Activated CD8-positive, alpha-beta memory T cell treated with anti-CD3 and anti-CD28 coated beads, Interleukin-2, amount 10 ng/mL, durations not matched to agents 7 days and 5 days (primary cell): ENCODE results near the gene OR5M8. TPM values are rescaled to one million over a fixed set of nuclear protein-coding genes. Genes with fewer than 3 reads are reported as not detected.

Source experiments
- ATAC-seq: fragments of 150-1000 bp; cut with Tn5 transposase; one replicate; pipeline ENCODE4 v1.10.0; 2021; ENCODE audit warnings: moderate library complexity
- CTCF ChIA-PET: fragments of 350-600 bp; sonication (Branson Sonifier 250); formaldehyde crosslinking; loops from one replicate; lab custom pipeline; 2021; ENCODE audit warnings: antibody characterized with exemption; lab: Charles Lee
- DNase-seq: peaks from one replicate; pipeline ENCODE4 v3.0.0-alpha.2; 2020
- H3K27ac Mint-ChIP-seq: one replicate; pipeline ENCODE4 v1.8.0; 2021; ENCODE audit warnings: mild to moderate bottlenecking, mixed read lengths
- H3K27me3 Mint-ChIP-seq: one replicate; pipeline ENCODE4 v1.8.0; 2021; ENCODE audit warnings: mixed read lengths
- H3K36me3 Mint-ChIP-seq: one replicate; pipeline ENCODE4 v1.8.0; 2021; ENCODE audit warnings: mild to moderate bottlenecking, mixed read lengths
- H3K4me1 Mint-ChIP-seq: one replicate; pipeline ENCODE4 v1.8.0; 2021; ENCODE audit warnings: mixed read lengths
- H3K4me3 Mint-ChIP-seq: one replicate; pipeline ENCODE4 v1.8.0; 2021; ENCODE audit warnings: mild to moderate bottlenecking, moderate library complexity, mixed read lengths
- H3K9me3 Mint-ChIP-seq: one replicate; pipeline ENCODE4 v1.8.0; 2022; ENCODE audit warnings: low read depth, mixed read lengths
- total RNA-seq, 2 experiments: library from RNA; stranded (reverse); gene quantifications; one replicate each; pipeline ENCODE4 v1.2.3, GENCODE V29; 2021

The OR5M8 gene
- not detected for total RNA-seq

DNA sequence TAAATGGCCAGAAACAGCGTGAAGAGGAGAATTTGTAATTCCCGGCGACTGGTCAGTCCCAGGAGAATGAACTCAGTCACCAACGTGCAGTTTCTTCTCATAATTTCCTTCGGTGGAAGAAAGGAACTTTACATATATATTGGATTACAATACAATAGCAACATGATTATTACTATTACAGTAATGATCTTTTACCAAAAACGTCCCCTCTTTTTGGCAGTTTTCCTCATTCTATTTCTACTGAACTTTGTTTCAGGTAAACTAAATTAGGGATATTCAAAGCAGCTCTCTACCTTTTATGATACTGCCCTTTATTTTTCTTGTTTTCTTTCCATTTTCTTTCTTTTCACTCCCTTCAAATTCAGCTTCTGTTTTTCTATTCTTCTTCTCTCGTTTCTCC lies at the start of gene OR5M8:
OR5M8 (minus strand) TSS at position 101 of the 400 bp plus-strand sequence; CDS start at position 101, 0 bp downstream.
- CTCF ChIA-PET, result no interaction called here
- Mint-ChIP-seq H3K4me1 (no peaks in the 10 kb centered on the region), H3K27ac (no peak within 1 kb of the TSS), H3K4me3 (no peak within 1 kb of the TSS), H3K36me3 (no peaks in the 10 kb centered on the region), H3K27me3 (no peaks in the 10 kb centered on the region), H3K9me3 (peaks cover 8% of the 10 kb centered on the region)
- no peak for DNase-seq
- no peak for ATAC-seq

DNA sequence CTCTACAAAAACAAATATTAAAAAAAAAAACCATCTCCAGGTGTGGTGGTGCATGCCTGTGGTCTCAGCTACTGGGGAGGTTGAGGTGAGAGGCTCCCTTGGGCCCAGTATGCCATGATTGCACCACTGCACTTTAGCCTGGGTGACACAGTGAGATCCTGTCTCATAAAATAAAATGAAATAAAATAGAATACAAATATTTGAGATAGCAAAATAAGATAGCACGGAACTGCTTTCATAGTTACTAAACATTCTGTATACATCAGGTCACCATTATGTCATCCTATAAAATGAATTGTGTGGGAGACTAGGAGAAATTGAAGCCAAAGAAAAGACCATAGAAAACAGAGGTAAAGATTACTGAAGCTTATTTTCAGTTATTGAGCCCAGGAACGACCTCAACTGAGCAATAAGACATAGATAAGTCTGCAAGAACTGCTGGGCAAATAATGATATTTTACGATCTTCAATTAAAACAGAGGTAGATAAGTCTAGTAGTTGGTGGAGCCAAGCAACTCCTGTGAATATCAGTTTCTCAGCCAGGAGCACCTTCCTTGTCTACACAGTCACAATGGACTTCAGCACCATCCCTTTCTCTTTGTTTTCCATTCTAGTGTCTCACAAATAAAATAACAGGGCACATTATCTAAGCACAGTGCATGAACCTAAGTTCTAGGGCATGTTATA lies 42.0 kb upstream of the OR5M8 start:
- no peaks in the 10 kb centered on the region for H3K36me3 Mint-ChIP-seq
- H3K27ac Mint-ChIP-seq, result no peak overlapping the region
- DNase-seq (no peak), ATAC-seq (no peak)
- peaks cover 3% of the 10 kb centered on the region for H3K9me3 Mint-ChIP-seq
- no peaks in the 10 kb centered on the region for H3K27me3 Mint-ChIP-seq
- H3K4me3 Mint-ChIP-seq, result no peak overlapping the region
- CTCF ChIA-PET, result no interaction called here
- H3K4me1 Mint-ChIP-seq, result no peaks in the 10 kb centered on the region

- CTCF ChIA-PET, result no interaction called here
- Mint-ChIP-seq H3K4me1 (no peaks in the 10 kb centered on the region), H3K27ac (no peak overlapping the region), H3K27me3 (no peaks in the 10 kb centered on the region), H3K4me3 (no peak overlapping the region), H3K9me3 (peaks cover 3% of the 10 kb centered on the region), H3K36me3 (no peaks in the 10 kb centered on the region)
- ATAC-seq (no peak), DNase-seq (no peak)
These were observed 40.7 kb upstream of the OR5M8 start for GRCh38 chr11:56531856-56532255.

GRCh38 chr11:56522008-56522407 lies 30.8 kb upstream of the OR5M8 start:
- Mint-ChIP-seq H3K4me1 (no peaks in the 10 kb centered on the region), H3K4me3 (no peak overlapping the region), H3K9me3 (peaks cover 6% of the 10 kb centered on the region), H3K36me3 (no peaks in the 10 kb centered on the region), H3K27ac (no peak overlapping the region), H3K27me3 (no peaks in the 10 kb centered on the region)
- CTCF ChIA-PET, result no interaction called here
- DNase-seq (no peak), ATAC-seq (no peak)

- H3K4me3 Mint-ChIP-seq, result no peak overlapping the region
- ATAC-seq (no peak), DNase-seq (no peak)
- H3K36me3 Mint-ChIP-seq, result no peaks in the 10 kb centered on the region
- no peaks in the 10 kb centered on the region for H3K4me1 Mint-ChIP-seq
- CTCF ChIA-PET, result no interaction called here
- peaks cover 3% of the 10 kb centered on the region for H3K9me3 Mint-ChIP-seq
- no peak overlapping the region for H3K27ac Mint-ChIP-seq
- no peaks in the 10 kb centered on the region for H3K27me3 Mint-ChIP-seq
These were observed 22.1 kb upstream of the OR5M8 start for GRCh38 chr11:56513280-56513679.

- Mint-ChIP-seq H3K27me3 (no peaks in the 10 kb centered on the region), H3K36me3 (no peaks in the 10 kb centered on the region), H3K4me1 (no peaks in the 10 kb centered on the region), H3K27ac (no peak overlapping the region), H3K9me3 (peaks cover 3% of the 10 kb centered on the region), H3K4me3 (no peak overlapping the region)
- CTCF ChIA-PET, result no interaction called here
- ATAC-seq (no peak), DNase-seq (no peak)
These were observed 18.3 kb upstream of the OR5M8 start for GRCh38 chr11:56509439-56509838.

GRCh38 chr11:56497010-56497409 lies 5.8 kb upstream of the OR5M8 start:
- H3K36me3 Mint-ChIP-seq, result no peaks in the 10 kb centered on the region
- DNase-seq (no peak), ATAC-seq (no peak)
- no peaks in the 10 kb centered on the region for H3K4me1 Mint-ChIP-seq
- no peak overlapping the region for H3K4me3 Mint-ChIP-seq
- no peaks in the 10 kb centered on the region for H3K27me3 Mint-ChIP-seq
- CTCF ChIA-PET, result no interaction called here
- no peak overlapping the region for H3K27ac Mint-ChIP-seq
- peaks cover 10% of the 10 kb centered on the region for H3K9me3 Mint-ChIP-seq

GRCh38 chr11:56495117-56495516 lies 3.9 kb upstream of the OR5M8 start:
- CTCF ChIA-PET, result no interaction called here
- Mint-ChIP-seq H3K27me3 (no peaks in the 10 kb centered on the region), H3K9me3 (peaks cover 11% of the 10 kb centered on the region), H3K4me3 (no peak overlapping the region), H3K27ac (no peak overlapping the region), H3K4me1 (no peaks in the 10 kb centered on the region), H3K36me3 (no peaks in the 10 kb centered on the region)
- DNase-seq (no peak), ATAC-seq (no peak)

DNA sequence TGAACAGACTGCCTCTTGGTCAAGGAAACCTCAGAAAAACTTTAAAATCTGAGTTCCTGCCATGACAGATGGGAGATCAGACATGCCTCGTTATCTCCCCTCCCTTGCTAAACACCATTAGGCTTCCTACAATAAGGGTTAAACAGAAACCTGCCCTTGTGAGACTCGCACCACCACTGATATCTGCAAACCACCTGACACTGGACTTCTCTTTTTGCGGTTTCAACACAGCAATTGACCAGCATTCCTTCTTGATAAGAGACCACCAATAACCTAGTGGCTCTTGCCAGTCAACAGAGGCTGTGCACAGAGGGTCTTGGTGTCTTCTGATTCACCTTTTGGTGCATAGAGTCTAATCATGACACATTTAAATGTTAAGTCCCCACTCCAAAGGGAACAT lies 4.4 kb downstream of the OR5M8 start:
- Mint-ChIP-seq H3K9me3 (peaks cover 11% of the 10 kb centered on the region), H3K4me3 (no peak overlapping the region), H3K27me3 (no peaks in the 10 kb centered on the region), H3K4me1 (no peaks in the 10 kb centered on the region), H3K36me3 (no peaks in the 10 kb centered on the region), H3K27ac (no peak overlapping the region)
- CTCF ChIA-PET, result no interaction called here
- ATAC-seq (no peak), DNase-seq (no peak)

GRCh38 chr11:56474729-56475235 lies 16.4 kb downstream of the OR5M8 start:
- no peaks in the 10 kb centered on the region for H3K27me3 Mint-ChIP-seq
- peaks cover 6% of the 10 kb centered on the region for H3K9me3 Mint-ChIP-seq
- H3K27ac Mint-ChIP-seq, result no peak overlapping the region
- DNase-seq (no peak), ATAC-seq (no peak)
- CTCF ChIA-PET, result no interaction called here
- H3K36me3 Mint-ChIP-seq, result no peaks in the 10 kb centered on the region
- no peaks in the 10 kb centered on the region for H3K4me1 Mint-ChIP-seq
- no peak overlapping the region for H3K4me3 Mint-ChIP-seq

- Mint-ChIP-seq H3K36me3 (no peaks in the 10 kb centered on the region), H3K9me3 (peaks cover 3% of the 10 kb centered on the region), H3K27me3 (no peaks in the 10 kb centered on the region), H3K4me3 (no peak within 1 kb of the TSS), H3K27ac (no peak within 1 kb of the TSS), H3K4me1 (no peaks in the 10 kb centered on the region)
- ATAC-seq (no peak), DNase-seq (no peak)
- CTCF ChIA-PET, result no interaction called here
These were observed 17.9 kb downstream of the OR5M8 start, which contains the start of gene OR5M3 for GRCh38 chr11:56473252-56473651. TSS of gene OR5M3 (minus strand) at chr11:56473352. CDS start at chr11:56470497, 2,855 bp downstream.

GRCh38 chr11:56457076-56457475 lies 34.1 kb downstream of the OR5M8 start:
- no peak overlapping the region for H3K27ac Mint-ChIP-seq

GRCh38 chr11:56453521-56453920 lies 37.6 kb downstream of the OR5M8 start:
- ATAC-seq, result no peak
- Mint-ChIP-seq H3K36me3 (no peaks in the 10 kb centered on the region), H3K27me3 (no peaks in the 10 kb centered on the region), H3K9me3 (peaks cover 19% of the 10 kb centered on the region), H3K4me3 (no peak overlapping the region), H3K4me1 (no peaks in the 10 kb centered on the region), H3K27ac (no peak overlapping the region)
- CTCF ChIA-PET, result no interaction called here
- DNase-seq, result no peak

More at GRCh38 chr11:56457076-56457475, 34.1 kb downstream of the OR5M8 start:
- no peak for ATAC-seq
- no peak for DNase-seq
- H3K4me3 Mint-ChIP-seq, result no peak overlapping the region
- no peaks in the 10 kb centered on the region for H3K4me1 Mint-ChIP-seq
- no peaks in the 10 kb centered on the region for H3K36me3 Mint-ChIP-seq
- CTCF ChIA-PET, result no interaction called here
- no peaks in the 10 kb centered on the region for H3K27me3 Mint-ChIP-seq
- H3K9me3 Mint-ChIP-seq, result peaks cover 7% of the 10 kb centered on the region
